Ramos (cell line): Measurements from ENCODE around the gene AP5Z1.

Experiments
- in situ Hi-C: fragments of 300-500 bp; cut with MboI; formaldehyde crosslinking; loops from one replicate; pipeline ENCODE4 v1.14.3; 2022; ENCODE audit warnings: low sequenced_read_pairs; ENCODE audit not compliant: unreplicated experiment

Gene AP5Z1

DNA sequence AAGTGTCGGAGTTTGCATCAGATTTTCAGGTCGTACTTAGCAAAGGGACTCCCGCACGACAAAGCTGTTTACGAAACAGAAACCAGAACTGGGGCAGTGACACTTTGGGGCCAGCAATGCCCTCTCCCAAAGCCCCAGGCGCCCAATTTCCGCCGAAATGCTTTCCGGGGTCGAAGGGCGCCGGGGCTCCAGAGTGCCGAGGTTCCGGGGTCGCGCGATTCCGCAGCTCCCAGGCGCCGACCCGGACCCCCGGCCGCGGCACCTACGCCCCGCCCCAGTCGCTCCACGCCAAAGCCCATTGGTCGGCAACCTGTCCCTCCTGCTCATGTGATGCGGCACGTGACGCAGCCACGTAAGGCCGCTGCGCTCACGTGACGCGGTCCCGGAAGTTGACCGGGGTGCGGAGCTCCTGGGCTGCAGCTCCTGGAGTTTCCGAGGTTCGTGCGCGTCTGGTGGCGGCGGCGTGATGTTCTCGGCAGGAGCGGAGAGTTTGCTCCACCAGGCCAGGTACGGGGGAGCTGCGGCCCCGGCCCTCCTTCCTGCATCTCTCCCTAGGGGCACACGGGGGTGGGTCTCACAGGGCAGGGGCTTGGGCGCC is at the start of gene AP5Z1:
Gene AP5Z1 (plus strand): TSS at position 374 of the 598 bp plus-strand sequence. CDS start 93 bp downstream, at position 467.
- in situ Hi-C loops: no loop called here

DNA sequence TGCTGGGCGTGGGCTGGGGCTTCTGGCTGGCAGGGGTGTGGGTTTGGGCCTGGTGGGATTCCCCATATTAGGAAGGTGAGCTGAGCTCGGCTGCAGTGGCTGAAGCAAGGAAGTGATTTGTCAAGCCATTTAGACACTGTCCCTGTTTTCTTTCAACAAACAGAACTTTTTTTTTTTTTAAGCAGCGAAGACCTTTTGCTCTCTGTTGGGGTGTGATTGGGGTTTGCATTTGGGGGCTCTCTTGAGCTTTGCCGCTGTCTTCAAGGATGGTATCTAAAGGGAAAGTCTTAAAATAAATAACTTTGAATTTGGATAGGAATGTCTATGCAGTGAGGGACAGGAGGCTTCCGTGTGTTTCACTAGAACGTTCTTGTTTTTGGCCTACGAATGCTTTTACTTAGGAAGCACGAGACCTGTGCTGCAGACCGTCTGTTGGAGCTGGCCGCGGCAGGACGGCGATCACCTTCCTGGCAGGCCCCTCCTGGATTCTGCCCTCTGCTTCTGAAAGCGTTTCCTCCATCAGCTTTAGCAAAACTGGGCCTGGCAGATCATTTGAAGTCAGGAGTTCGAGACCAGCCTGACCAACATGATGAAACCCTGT is 49.5 kb upstream of the AP5Z1 start:
- in situ Hi-C loops: no loop called here

DNA sequence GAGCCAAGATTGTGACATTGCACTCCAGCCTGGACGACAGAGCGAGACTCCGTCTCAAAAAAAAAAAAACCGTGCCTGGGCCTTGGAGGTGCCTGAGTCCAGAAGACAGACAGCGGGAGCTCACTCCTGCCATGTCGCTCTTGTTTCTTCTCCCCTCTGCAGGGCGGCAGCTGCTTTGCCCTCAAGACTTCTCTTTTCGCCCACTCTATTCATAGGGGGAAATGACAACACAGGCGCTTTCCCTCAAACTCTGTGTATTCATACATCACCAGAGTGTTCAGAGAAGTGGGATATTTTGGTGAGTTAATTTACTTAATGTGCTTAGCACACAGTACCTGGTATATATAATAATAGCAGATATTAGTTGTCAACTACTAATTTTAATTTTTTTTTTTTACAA is 48.9 kb upstream of the AP5Z1 start:
- in situ Hi-C loops: no loop called here

GRCh38 chr7:4727914-4728705 is 47.3 kb upstream of the AP5Z1 start:
- in situ Hi-C loops: no loop called here

- in situ Hi-C loops: no loop called here
Measured at GRCh38 chr7:4729266-4729665, 46.2 kb upstream of the AP5Z1 start.

GRCh38 chr7:4730276-4730675 is 45.1 kb upstream of the AP5Z1 start:
- in situ Hi-C loops: no loop called here

DNA sequence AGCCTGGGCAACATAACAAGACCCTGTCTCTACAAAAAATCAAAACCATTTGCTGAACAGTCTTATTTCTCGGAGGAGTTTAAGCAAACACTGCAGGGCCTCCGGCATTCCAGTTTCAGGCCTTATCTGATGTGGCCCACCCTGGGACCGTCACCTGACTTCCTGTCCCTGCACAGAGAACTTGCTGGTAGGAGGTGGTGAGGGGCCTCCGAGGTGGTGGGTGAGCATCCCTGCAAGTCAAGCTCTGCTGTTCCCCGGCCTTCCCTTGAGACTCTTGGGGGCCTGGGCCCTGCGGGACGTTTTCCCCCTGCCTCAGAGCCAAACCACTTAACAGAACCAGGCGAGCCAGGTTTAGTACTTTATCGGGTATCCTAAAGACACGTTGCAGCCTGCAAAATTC is 44.5 kb upstream of the AP5Z1 start:
- in situ Hi-C loops: no loop called here

DNA sequence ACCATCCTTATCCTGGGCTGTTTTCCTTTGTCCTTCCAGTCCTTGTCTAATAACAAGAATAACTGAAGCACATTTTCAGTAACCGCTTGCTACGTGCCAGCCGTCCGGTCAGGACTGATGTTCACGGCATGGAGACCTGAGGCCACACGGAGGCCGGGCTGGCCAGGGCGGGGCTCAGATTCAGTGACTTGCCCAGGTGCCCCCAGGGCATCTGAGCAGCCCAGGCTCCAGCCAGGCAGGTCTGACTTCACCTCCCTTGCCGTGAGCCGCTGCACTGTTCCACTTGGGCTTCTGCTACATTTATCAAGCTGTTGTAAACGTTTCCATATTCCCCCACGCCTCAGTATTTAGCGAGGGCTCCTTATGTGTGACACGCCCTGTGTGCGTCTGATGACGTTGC is 43.6 kb upstream of the AP5Z1 start:
- in situ Hi-C loops: no loop called here

DNA sequence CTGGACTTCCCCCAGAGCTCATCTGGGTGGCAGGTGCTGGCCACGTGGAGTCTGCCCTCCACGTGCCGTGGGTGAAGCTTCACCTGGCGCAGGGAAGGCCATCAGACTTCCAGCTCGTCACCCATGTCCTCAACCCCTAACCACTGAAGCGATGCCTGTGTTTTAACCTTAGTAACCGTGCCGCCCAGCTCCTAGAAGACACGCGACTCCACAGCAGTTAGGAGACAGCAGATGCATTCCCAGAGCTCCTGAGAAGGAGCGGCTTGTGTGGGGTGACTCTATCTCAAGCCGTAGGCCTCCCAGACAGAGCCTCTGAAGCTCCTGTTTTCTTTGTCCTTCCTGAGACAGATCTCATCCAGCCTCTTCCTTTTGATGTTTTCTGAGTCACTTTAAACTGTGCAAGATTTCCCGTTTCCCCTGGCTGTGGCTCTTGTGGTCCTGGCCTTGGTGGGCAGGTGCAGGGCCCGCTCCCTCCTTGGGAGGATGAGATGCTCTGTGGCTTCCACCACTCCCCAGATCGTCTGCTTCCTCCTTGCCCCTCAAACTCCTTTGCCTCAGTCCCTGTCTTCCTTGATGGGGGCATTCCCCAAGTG is 41.4 kb upstream of the AP5Z1 start:
- in situ Hi-C loops: no loop called here

DNA sequence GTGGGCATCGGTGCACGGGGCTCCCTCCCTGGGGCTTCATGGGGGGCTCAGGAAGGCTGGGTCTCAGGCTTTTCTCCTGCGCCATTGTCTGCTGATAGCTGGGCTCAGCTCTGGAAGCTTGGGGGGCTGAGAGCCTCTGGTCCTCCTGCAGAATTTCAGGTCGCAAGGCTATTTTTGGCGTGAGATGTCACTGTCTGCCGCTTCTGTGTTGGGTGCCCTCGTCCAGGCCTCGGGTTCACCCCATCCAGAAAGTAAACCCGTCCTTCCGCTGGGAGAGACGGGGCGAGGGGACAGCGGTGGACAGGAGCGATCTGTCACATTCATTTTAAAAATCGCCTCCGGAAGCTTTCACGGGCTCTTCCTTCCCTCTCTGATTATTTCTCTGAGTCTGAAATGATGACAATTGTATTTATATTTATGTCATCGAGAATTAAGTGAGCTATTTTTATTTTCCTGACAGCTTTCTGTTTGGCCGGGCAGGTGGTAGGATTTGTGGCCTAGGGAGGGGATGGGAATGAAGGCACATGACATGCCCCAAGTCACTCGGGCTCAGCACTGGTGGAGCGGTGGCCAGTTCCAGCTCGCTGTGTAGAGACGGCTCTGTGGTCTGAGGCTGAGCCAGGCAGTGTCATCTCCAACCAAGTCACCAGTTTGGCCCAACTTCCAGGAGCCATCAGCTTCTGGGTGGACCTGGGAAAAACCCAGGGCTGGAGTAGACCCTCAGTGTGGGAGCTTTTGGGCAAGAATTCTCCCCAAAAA is 40.7 kb upstream of the AP5Z1 start:
- in situ Hi-C loops: no loop called here

DNA sequence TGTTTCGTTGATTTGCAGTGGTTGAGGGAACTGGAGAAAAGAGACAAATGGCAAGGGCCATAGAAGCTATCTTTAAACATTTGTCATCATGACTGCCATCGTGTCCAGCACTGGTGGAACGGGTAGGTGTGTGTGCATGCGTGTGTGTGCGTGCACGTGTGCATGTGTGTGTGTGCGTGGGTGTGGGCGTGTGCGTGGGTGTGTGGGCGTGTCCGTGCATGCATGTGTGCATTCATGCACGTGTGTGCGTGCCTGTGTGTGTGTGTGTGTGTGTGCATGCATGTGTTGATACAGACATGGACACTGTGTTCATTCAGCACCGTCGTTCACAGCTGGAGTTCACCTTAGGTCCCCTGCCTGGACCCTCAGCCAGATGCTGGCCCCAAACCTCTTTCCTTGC is 38.1 kb upstream of the AP5Z1 start:
- in situ Hi-C loops: no loop called here

DNA sequence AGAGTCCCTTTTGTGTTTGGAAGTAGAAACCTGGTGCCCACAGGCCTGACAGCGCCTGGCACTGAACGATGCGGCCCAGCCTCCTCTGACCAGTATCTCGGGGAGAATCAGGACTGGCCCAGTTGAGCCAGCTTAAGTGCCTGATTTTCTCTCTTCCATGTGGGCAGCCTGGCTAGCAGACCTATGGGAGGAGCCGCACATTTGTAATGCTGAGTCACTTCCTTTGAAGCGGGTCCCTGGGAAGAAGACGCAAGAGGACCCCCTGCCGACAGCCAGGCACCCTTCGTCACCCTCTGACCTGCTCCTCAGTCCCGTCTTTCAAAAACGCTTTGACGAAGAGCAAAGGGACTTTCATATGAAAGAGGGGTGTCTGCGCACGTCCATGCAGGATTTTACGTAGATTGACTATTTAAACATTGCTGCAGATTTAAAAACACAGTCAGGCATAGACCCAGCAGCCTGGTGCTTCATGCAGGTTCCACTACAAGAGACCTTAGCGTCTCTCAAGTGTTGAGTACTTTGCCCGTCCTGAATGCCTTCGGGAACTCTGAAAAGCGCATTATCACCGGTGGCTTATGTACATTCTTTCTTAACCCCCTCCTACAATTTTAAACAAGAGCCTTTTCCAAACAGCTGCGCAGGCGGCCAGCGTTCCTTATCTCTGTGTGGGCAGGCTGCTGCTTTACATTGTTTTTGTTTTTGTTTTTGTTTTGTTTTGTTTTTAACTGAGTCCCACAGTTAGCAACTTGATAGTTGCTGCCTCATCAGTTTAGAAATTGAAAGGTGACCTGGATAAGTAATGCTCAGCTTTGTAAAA is 36.5 kb upstream of the AP5Z1 start:
- in situ Hi-C loops: no loop called here

- in situ Hi-C loops: no loop called here
Measured at GRCh38 chr7:4739528-4739992, 35.9 kb upstream of the AP5Z1 start.

GRCh38 chr7:4740796-4741195 is 34.6 kb upstream of the AP5Z1 start:
- in situ Hi-C loops: no loop called here

DNA sequence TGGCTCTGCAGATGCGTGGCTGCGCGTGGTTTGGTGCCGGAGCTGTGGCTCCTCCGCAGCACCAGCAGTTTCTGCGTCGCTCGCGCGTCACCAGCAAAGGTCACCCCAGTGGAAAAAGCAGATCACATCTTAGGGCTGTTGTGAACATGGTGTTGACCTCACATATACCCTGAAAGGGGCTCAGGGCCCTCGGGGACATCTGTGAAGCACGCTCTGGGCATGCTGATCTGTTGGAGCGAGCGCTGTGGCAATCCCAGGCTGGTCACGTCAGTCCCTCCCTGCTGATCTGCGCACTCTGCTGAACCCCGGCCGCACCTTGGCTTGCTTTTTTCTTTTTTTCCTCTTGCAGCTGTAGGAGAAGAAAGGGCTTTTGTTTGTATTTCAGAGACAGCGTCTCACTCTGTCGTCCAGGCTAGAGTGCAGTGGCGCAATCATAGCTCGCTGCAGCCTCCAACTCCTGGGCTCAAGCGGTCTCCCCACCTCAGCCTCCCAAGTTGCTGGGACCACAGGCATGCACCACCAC is 33.3 kb upstream of the AP5Z1 start:
- in situ Hi-C loops: no loop called here

- in situ Hi-C loops: no loop called here
Measured at GRCh38 chr7:4742852-4743251, 32.6 kb upstream of the AP5Z1 start.

GRCh38 chr7:4744391-4745264 is 30.8 kb upstream of the AP5Z1 start:
- in situ Hi-C loops: no loop called here

GRCh38 chr7:4745265-4745919 is 30.0 kb upstream of the AP5Z1 start:
- in situ Hi-C loops: no loop called here
